DOHH2 (cell line): ENCODE measurements around the gene MED12L.

ENCODE experiments used
- CTCF ChIP-seq: fragments of 200-600 bp; sonication (generic); IDR thresholded peaks from one replicate; pipeline ENCODE4 v1.5.1; 2014; ENCODE audit warnings: antibody characterized with exemption, mild to moderate bottlenecking, low read depth, low read length; ENCODE audit not compliant: poor library complexity, severe bottlenecking
- EZH2phosphoT487 ChIP-seq: fragments of 200-600 bp; sonication (generic); IDR thresholded peaks from 2 replicates; pipeline ENCODE4 v1.6.1; 2017; ENCODE audit warnings: borderline replicate concordance, mild to moderate bottlenecking, antibody characterized with exemption, low read length, moderate library complexity, mixed read lengths

DNA sequence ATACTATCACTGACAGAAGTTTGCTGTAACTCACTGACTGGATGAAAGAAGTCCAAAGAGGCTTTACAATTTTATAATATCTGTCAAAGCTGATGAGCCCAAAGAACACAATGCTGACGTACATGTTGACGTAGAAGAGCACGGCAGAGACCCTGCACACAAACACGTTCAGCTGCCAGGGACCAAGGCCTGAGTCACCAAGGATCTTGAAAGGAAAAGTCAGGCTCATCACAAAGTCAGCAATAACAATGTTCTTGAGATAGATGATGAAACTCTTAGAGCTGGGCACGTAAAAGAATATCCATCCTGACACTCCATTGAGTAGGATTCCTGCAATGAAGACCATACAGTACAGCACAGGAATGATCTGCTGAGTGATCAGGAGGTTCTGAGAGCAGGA lies 128.4 kb downstream of the MED12L start:
- TF ChIP-seq CTCF (no peak), EZH2phosphoT487 (no peak)
